ENCODE measurements around the gene DHRS7C. TPM values are rescaled to one million over a fixed set of nuclear protein-coding genes. Genes with fewer than 3 reads are reported as not detected.

Gene DHRS7C
- total and polyA plus RNA-seq, 9 donors, result 42.4 to 143 (median 86.6) TPM

GRCh38 chr17:9729034-9729650 is 62.2 kb downstream of the DHRS7C start:
- peak; percentile 69 for DNase-seq
- H3K27me3 ChIP-seq (ENCODE audit: control insufficient read depth, insufficient read depth, low read length), result no peaks in the 10 kb centered on the region
- H3K4me1 ChIP-seq (ENCODE audit: control insufficient read depth, insufficient read depth, low read length), result peaks cover 4% of the 10 kb centered on the region
- no peak overlapping the region for H3K4me3 ChIP-seq (ENCODE audit: low read length)
- no peaks in the 10 kb centered on the region for H3K36me3 ChIP-seq (ENCODE audit: control insufficient read depth, insufficient read depth, low read length)
- no peaks in the 10 kb centered on the region for H3K9me3 ChIP-seq (replicated peaks; ENCODE audit: control insufficient read depth, low read depth, low read length)
- no peak overlapping the region for H3K27ac ChIP-seq (ENCODE audit: low read length)
- WGBS (ENCODE audit: insufficient coverage), result no CpG with 5 or more reads among the region's 2 CpGs

- no peak for DNase-seq
- Histone ChIP-seq H3K36me3 (ENCODE audit: control insufficient read depth, insufficient read depth, low read length) (no peaks in the 10 kb centered on the region), H3K27me3 (ENCODE audit: control insufficient read depth, insufficient read depth, low read length) (no peaks in the 10 kb centered on the region), H3K9me3 (replicated peaks; ENCODE audit: control insufficient read depth, low read depth, low read length) (no peaks in the 10 kb centered on the region), H3K4me3 (ENCODE audit: low read length) (no peak overlapping the region), H3K27ac (ENCODE audit: low read length) (no peak overlapping the region), H3K4me1 (ENCODE audit: control insufficient read depth, insufficient read depth, low read length) (peaks cover 4% of the 10 kb centered on the region)
- WGBS (ENCODE audit: insufficient coverage), result 53% methylated on average over 7 of the region's 12 CpGs
Observed at GRCh38 chr17:9728564-9728963, 62.8 kb downstream of the DHRS7C start.

- H3K9me3 ChIP-seq (replicated peaks; ENCODE audit: control insufficient read depth, low read depth, low read length), result no peaks in the 10 kb centered on the region
- 93% methylated on average over 18 of the region's 18 CpGs for WGBS (ENCODE audit: insufficient coverage)
- no peak overlapping the region for H3K4me3 ChIP-seq (ENCODE audit: low read length)
- H3K27ac ChIP-seq (ENCODE audit: low read length), result no peak overlapping the region
- H3K27me3 ChIP-seq (ENCODE audit: control insufficient read depth, insufficient read depth, low read length), result no peaks in the 10 kb centered on the region
- no peak for DNase-seq
- no peaks in the 10 kb centered on the region for H3K36me3 ChIP-seq (ENCODE audit: control insufficient read depth, insufficient read depth, low read length)
- peaks cover 4% of the 10 kb centered on the region for H3K4me1 ChIP-seq (ENCODE audit: control insufficient read depth, insufficient read depth, low read length)
Observed at GRCh38 chr17:9728005-9728404, 63.4 kb downstream of the DHRS7C start.

- Histone ChIP-seq H3K27me3 (ENCODE audit: control insufficient read depth, insufficient read depth, low read length) (no peaks in the 10 kb centered on the region), H3K27ac (ENCODE audit: low read length) (no peak overlapping the region), H3K4me3 (ENCODE audit: low read length) (no peak overlapping the region), H3K4me1 (ENCODE audit: control insufficient read depth, insufficient read depth, low read length) (peaks cover 4% of the 10 kb centered on the region), H3K36me3 (ENCODE audit: control insufficient read depth, insufficient read depth, low read length) (no peaks in the 10 kb centered on the region), H3K9me3 (replicated peaks; ENCODE audit: control insufficient read depth, low read depth, low read length) (no peaks in the 10 kb centered on the region)
- 42% methylated on average over 5 of the region's 6 CpGs for WGBS (ENCODE audit: insufficient coverage)
- no peak for DNase-seq
Observed at GRCh38 chr17:9726291-9726690, 65.1 kb downstream of the DHRS7C start.

- Histone ChIP-seq H3K27me3 (ENCODE audit: control insufficient read depth, insufficient read depth, low read length) (no peaks in the 10 kb centered on the region), H3K9me3 (replicated peaks; ENCODE audit: control insufficient read depth, low read depth, low read length) (no peaks in the 10 kb centered on the region), H3K36me3 (ENCODE audit: control insufficient read depth, insufficient read depth, low read length) (no peaks in the 10 kb centered on the region), H3K4me3 (ENCODE audit: low read length) (no peak overlapping the region), H3K4me1 (ENCODE audit: control insufficient read depth, insufficient read depth, low read length) (peaks cover 4% of the 10 kb centered on the region), H3K27ac (ENCODE audit: low read length) (no peak overlapping the region)
- WGBS (ENCODE audit: insufficient coverage), result 29% methylated on average over 4 of the region's 9 CpGs
- peak; percentile 34 for DNase-seq
Observed at GRCh38 chr17:9725575-9725974, 65.8 kb downstream of the DHRS7C start.

Other genes with a start within 250 kb of the DHRS7C start
- gene STX8, start 215.8 kb downstream of the DHRS7C start, total RNA-seq, result 68.8 TPM
- 10 to 100 TPM; 39.1 to 59.4 (median 44.8) TPM for gene STX8, start 215.8 kb downstream of the DHRS7C start, polyA plus RNA-seq (ENCODE audit: insufficient read depth in 1 of 8, insufficient read length in 8 of 8, low replicate concordance in 1 of 8)
- not detected for gene CFAP52, start 214.9 kb downstream of the DHRS7C start, total RNA-seq
- 1 to 10 TPM in 1 of 8 donors, under 1 TPM in 6, not detected in 1; 0.10 to 1.4 (median 0.17) TPM for gene CFAP52, start 214.9 kb downstream of the DHRS7C start, polyA plus RNA-seq (ENCODE audit: insufficient read depth in 1 of 8, insufficient read length in 8 of 8, low replicate concordance in 1 of 8)
- gene USP43, start 146.1 kb downstream of the DHRS7C start, total RNA-seq, result 0.49 TPM
- under 1 TPM; 0.28 to 0.94 (median 0.45) TPM for gene USP43, start 146.1 kb downstream of the DHRS7C start, polyA plus RNA-seq (ENCODE audit: insufficient read depth in 1 of 8, insufficient read length in 8 of 8, low replicate concordance in 1 of 8)
- not detected for gene GSG1L2, start 30.5 kb upstream of the DHRS7C start, total RNA-seq
- gene GSG1L2, start 30.5 kb upstream of the DHRS7C start, polyA plus RNA-seq (ENCODE audit: insufficient read depth in 1 of 8, insufficient read length in 8 of 8, low replicate concordance in 1 of 8), result not detected
- gene GLP2R, start 34.3 kb upstream of the DHRS7C start, total RNA-seq, result not detected
- gene GLP2R, start 34.3 kb upstream of the DHRS7C start, polyA plus RNA-seq (ENCODE audit: insufficient read depth in 1 of 8, insufficient read length in 8 of 8, low replicate concordance in 1 of 8), result under 1 TPM in 4 of 8 donors, not detected in 4; 0.03 to 0.79 (median 0.19) TPM
- 0.31 TPM for gene RCVRN, start 113.7 kb upstream of the DHRS7C start, total RNA-seq
- gene RCVRN, start 113.7 kb upstream of the DHRS7C start, polyA plus RNA-seq (ENCODE audit: insufficient read depth in 1 of 8, insufficient read length in 8 of 8, low replicate concordance in 1 of 8), result 1 to 10 TPM in 1 of 8 donors, under 1 TPM in 7; 0.13 to 1.1 (median 0.62) TPM